Astrocyte of the hippocampus (primary cell): ENCODE measurements around the gene TFDP2.
"Not testable (repeated sequence)": the region's sequence is repeated elsewhere in the genome, so short reads cannot be mapped to it uniquely, and the experiment has no call there.

ENCODE experiments used
- DNase-seq: peaks from one replicate; pipeline ENCODE4 v3.0.0; 2011; ENCODE audit warnings: low read depth, low spot score

Gene TFDP2

DNA sequence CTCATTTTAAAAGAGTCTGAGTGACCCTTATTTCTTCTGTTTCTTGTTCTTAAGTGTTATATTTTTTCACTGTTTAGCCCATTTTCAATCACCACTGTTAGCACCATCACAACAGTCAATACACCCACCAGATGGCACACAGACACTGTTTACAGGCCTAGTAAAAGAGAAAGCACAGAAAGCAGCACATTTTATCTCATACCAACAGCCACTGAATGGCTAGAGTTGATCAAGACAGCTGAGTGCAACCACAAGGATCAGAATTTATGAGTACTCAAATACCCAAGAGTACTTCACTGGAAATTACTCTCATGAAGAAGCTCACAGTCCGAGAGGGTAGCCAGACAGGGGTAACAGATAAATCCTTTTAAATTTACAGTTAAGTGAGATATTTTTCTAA is 127.0 kb downstream of the TFDP2 start:
- DNase-seq = peak; percentile 29

DNA sequence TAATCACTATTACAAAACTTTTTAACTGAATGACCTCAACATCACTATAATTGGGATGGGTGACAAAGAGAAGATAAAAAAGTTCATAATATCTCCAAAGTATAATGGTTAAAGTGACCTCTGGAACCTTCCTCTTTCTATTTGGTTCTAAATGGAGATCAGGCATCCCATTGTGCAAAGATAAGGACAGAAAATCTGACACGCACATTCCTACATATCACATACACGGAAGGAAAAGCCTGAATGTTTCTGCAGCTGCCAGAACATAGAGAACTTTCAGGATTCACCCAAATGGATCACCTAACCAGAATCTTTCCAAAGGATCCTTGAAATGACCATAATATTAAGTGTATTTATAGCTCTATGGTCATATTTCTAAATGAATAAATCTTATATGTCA is 128.2 kb downstream of the TFDP2 start:
- no peak for DNase-seq

DNA sequence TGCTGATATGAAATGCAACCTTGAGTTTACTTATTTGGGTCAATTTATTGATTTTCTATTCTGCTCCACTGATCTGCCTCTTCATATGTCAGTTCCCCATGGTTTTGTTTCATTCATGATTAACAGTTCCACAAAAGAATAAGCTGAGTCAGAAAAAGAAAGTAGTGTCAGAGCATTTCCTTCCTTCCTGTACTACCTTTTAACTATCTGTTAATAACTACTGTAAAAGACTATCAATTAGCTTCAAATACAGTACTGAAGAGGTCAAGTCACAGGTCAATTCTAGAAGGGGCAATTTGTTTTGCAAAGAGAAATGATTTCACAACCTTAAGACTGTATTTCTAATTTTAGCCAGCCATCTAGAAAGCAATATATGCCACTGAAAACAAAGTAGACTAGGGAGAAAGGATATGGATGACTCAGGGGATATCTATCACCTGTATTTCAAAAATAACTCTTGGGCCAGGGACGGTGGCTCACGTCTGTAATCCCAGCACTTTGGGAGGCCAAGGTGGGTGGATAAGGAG is 129.5 kb downstream of the TFDP2 start:
- no peak for DNase-seq

DNA sequence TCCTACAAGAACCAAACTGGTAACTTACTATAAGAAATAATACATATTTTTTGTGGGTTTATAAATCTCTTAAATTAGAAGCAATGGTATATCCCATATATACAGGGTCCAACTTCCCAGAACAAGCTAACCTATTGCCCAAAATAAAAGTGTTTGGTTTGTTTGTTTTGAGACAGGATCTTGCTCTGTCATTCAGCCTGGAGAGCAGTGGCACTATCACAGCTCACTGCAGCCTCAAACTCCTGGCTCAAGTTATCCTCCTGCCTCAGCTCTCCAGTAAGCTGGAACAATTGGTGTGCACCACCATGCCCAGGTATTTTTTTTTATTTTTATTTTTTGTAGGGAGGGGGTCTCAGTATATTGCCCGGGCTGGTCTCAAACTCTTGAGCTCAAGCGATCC is 135.4 kb downstream of the TFDP2 start:
- DNase-seq = no peak

DNA sequence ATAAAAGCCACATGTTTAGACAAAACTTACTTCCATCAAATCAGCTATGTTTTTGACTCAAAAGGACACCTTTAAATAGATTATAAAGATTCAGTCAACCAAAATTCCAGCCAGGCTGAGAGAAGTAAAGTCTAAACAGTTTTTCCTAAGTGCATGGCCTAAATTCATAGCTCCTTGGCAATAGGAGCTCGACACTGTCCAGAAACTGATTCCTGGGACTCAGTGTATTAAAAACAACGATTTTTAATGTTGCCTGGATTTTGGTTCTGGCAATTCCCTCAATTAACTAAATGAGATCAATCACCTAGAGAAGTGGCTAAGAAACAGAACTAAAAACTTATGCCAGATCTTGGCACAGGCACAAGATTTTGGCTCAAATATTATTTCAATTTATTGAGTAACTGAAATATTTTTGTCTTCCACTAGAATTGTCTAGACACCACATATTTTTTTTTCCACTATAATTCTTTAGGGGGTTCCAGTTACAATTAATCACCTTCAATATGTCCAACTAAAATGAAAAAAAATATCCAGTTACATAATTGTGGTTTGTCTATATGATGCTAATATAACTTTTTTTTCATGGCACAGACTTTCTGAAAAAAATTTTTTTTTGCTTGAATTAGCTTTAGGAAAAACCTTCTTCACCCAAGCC is 135.9 kb downstream of the TFDP2 start:
- no peak for DNase-seq

DNA sequence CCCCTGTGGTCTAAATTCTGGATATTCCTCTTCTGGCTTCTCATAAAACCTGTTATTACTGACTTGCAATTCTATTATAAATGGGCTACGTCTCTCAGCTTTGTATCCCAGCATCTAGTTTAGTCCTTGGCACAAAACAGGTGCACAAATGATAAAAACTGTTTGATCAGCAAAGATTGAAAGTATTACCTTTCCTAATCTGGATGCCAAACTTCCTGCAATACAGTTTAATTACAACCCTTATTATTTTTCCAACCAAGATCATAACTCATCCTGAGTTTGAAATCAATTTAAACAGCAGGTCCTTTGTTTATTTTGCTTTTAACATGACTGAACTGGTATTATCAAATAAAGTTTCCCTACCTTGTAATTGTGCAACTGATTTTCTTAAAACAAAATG is 140.3 kb downstream of the TFDP2 start:
- DNase-seq = no peak

DNA sequence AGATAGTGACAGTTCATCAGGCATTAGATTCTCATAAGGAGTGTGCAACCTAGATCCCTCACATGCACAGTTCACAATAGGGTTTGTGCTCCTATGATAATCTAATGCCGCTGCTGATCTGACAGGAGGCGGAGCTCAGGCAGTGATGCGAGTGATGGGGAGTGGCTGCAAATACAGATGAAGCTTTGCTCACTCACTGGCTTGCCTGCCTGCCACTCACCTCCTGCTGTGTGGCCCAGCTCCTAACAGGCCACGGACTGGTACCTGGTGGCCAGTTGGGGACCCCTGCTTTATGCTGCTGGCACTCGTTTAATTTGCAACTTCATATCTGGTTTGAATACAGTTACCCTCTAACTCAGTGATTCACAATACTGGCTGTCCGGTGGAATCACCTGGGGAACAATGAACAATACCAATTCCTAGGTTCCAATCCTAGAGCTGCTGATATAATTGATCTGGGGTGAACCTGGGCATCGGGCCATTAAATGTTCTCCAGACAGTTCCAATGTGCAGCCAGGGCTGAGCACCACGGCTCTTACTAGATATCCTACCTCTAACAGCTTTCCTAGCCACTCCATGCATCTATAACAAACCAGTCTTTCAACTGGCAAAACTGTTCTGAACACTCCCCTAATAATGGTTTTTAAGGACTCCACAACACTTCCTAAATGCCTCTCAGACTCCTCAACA is 141.5 kb downstream of the TFDP2 start:
- DNase-seq = no peak

DNA sequence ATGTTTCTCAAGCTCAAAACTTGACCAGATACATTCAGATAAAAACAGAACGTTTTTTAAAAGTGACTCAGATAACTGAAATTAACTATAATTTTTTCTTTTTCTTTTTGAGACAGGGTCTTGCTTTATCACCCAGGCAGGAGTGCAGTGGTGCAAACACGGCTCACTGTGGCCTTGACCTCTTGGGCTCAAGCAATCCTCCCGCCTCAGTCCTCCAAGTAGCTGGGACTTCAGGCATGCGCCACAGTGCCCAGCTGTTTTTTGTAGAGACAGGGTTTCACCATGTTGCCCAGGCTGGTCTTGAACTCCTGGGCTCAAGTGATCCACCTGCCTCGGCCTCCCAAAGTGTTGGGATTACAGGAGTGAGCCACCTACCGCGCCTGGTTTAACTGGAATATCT is 144.4 kb downstream of the TFDP2 start:
- not testable (repeated sequence) for DNase-seq

DNA sequence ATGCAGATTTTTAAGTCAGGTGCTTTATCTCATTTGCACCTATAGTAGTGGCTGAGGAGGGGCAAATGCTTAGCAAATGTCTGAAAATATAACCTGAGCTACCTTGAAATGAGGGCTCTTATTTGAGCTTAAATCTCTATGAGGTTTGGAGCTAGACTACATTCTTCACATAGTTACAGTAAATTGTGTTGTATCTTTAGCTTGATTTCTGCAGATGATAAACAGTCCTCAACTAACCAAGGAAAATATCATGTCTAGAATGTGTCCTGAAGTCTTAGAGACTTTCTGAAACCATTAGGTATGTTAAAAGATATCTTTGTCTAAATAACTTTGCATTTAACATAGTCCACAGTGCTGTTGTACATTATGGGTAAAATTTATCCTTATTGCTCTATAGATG is 145.3 kb downstream of the TFDP2 start:
- DNase-seq = no peak

DNA sequence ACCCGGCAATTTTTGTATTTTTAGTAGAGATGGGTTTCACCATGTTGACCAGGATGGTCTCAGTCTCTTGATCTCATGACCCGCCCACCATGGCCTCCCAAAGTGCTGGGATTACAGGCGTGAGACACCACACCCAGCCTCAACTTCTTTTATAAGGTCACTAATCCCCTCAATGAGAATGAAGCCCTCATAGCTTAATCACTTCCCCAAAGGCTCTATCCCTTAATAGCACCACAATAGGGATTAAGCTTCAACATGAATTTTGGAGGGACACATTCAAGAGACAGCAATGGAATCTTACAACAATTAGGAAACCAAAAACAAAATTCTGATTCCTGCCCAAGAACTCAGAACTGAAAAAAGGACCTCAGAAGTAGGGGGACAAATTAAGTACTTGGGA is 146.1 kb downstream of the TFDP2 start:
- no peak for DNase-seq

DNA sequence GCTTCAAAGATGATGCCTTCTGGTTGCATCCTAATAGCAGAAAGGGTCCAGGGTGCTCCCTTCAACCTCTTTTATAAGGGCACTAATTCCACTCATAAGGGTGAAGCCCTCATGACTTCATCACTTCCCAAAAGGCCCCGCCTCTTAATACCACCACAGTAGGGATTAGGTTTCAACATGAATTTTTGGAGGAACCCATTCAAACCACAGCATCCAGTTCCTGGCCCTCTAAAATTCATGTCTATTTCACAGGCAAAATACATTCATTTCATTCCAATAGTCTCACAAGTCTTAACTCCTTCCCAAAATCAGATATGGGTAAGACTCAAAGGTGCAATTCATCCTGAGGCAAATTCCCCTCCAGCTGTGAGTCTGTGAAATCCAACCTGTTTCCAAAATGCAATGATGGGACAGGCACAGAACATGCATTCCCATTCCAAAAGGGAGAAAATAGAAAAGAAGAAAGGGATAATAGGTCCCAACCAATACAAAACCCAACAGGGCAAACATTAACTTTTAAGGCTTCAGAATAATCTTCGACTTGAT is 148.9 kb downstream of the TFDP2 start:
- no peak for DNase-seq

DNA sequence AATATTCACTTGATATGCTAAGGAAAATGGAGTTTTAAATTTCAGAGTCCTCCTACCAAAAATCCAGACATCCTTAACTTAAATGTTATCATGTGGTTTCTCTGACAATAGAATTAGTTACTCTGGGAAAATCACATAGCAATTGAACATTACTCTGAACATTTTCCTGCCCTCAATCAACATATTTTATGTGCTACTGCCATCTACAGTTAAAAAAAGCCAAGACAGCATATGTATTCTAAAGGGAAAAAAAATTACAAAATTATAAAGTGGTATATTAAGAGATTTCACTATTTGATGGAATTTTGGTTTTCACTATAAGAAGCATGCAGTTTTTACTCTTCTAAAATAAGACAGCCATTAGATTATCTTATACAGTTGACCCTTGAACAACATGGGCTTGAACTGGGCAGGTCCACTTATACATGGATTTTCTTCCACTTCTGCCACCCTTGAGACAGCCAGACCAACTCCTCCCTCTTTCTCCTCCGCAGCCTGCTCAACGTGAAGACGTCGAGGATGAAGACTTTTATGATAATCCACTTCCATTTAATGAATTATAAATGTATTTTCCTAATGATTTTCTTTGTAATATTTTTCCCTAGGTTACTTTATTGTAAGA is 150.6 kb downstream of the TFDP2 start:
- DNase-seq = peak; percentile 40

DNA sequence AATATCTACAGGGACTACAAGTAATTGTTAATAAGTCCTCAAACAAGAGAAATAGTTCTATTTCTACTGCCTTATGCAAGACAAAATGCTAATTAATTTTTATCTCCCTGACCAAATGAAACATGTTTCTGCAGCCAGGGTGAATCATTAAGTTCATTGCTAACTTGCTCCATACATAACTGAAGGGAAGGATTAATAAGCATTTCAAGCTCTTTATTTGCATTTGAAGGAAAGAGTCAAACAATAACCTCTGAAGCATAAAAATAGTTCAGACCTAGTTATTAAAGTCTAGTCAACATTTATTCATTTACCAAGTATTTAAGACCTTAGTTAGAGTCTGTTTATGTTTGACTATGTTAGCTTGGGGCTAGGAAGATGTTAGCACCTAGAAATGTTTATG is 152.9 kb downstream of the TFDP2 start:
- DNase-seq = no peak

DNA sequence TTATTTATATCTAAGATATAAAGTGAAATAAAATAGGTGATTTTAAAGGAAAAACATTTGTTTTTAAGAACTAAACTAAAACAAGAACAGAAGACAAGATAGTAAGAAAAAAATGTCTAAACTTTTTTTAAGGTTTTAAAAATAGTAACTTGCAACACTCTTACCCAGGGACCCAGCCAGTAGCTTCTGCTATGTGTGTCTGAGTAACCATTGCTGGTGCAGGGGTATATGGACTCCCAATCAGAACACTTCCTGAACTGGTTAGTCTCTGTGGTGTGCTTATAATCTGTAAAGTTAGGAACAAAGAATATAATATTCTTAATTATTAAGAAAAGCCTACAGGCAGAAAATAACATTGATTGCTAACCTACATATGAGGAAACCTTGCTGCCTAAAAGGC is 154.5 kb downstream of the TFDP2 start:
- no peak for DNase-seq

DNA sequence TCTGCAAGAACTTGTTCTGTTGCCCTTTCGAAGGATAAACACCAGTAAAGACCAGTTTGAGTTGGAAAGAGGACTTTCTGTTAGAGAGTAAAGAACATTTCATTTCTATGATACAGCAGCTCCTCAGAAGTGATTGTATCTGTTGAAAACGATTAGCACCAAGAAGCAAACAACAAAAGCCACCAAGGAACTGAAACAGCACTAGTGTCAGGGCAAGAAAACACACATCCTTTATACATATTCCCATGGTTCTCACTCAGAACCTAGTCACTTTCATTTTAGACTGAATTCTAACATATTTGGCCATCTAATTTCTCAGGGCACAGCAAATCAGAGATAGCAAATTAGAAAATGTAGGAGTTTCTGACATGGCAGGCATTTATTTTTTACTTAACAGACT is 156.8 kb downstream of the TFDP2 start:
- DNase-seq = no peak

DNA sequence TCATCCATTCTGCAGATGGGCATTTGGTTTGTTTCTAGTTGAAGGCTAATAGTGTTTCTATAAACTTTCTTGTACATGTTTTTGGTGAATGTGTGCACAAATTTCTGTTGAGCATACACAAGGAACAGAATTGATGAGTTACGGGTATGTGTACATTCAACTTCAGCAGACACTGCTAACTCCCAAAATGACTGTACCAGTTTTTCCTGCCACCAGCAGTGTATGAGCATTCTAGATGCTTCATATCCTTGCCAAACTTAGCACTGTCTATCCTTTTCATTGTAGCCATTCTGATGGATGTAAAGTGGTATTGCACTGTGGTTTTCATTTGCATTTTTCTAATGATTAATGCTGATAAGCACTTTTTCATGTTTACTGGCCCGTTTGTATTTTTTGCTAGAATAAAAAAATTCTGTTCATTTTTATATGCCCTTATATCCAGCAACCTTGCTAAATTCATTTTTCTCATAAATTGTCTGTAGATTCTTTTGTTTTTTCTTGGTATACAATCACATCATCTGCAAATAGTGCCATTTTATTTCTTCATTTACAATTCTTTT is 162.7 kb downstream of the TFDP2 start:
- no peak for DNase-seq

DNA sequence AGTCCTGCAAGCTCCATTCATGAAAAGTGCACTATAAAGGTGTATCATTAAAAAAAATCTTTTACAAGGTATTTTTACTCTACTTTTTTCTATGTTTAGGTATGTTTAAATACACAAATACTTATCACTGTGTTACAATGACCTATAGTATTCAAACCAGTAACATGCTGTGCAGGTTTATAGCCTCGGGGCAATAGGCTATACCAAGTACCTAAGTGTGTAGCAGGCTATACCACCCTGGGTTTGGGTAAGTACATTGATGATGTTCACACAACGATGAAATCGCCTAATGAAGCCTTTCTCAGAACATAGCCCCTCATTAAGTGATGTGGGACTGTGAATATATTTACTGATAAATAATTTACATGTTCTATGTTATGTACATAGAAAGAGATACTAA is 168.3 kb downstream of the TFDP2 start:
- DNase-seq = no peak

DNA sequence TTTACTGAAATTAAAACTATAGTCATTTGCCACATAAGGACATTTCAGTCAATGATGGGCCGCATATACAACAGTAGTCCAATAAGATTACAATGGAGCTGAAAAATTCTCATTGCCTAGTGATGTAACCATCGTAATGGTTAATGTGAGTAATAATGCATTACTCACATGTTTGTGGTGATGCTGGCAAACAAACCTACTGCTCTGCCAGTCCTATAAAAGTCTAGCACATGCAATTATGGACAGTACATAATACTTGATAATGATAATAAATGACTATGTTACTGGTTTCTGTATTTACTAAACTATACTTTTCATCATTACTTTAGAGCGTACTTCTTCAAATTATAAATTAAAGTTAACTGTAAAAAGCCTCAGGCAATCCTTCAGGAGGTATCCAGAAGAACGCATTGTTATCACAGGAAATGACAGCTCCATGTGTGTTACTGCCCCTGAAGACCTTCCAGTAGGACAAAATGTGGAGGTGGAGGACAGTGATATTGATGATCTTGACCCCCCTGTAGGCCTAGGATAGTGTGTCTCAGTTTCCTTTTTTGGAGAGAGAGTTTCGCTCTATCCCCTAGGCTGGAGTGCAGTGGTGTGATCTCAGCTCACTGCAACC is 170.2 kb downstream of the TFDP2 start:
- DNase-seq = peak; percentile 88

DNA sequence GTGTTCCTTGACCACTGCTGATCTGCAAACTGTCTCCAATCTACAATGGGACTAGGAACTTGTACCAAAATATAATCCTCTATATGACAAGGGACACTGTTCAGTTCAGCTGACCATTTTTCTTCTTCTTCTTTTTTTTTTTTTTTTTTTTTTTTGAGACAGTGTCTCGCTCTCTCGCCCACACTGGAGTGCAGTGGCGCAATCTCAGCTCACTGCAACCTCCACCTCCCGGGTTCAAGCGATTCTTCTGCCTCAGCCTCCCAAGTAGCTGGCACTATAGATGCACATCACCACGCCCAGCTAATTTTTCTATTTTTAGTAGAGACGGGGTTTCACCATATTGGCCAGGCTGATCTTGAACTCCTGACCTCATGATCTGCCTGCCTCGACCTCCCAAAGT is 174.6 kb downstream of the TFDP2 start:
- not testable (repeated sequence) for DNase-seq

DNA sequence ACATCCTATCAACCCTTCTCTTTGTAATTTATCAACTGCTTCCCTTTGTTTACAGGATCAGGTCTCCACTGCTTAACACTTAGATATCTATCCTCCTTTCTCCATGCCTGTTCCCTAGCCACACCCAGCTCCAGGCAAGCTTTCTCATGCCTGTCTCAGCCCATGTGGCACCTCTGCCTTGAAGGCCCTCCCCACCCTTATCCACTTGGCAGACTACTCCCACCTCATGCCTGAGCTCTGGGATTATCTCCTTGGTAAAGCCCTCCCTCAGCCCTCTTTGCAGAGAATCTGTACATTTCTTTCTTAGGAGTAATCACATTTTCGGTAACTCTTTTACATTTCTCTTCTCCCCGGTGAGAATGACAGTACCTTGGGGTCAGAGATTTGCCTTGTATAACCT is 176.9 kb downstream of the TFDP2 start:
- no peak for DNase-seq

DNA sequence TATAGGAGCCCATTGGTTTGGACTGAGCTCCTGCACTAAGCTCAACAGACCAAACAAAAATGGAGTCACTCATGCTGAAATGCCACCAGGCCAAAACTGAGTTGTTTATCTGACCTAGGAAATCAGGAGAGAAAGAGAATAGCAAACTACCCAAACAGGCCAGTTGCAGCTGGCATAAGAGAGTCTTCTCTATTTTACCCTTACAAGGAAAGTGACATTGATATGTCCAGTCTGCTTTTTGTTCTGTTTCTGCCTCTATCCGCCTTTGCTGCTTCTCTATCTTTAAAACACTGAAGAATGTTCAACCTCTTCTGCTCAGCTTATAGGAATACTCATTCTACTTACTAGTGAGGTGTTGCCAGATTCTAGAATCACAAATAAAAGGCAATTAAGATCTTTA is 177.8 kb downstream of the TFDP2 start:
- DNase-seq = no peak

DNA sequence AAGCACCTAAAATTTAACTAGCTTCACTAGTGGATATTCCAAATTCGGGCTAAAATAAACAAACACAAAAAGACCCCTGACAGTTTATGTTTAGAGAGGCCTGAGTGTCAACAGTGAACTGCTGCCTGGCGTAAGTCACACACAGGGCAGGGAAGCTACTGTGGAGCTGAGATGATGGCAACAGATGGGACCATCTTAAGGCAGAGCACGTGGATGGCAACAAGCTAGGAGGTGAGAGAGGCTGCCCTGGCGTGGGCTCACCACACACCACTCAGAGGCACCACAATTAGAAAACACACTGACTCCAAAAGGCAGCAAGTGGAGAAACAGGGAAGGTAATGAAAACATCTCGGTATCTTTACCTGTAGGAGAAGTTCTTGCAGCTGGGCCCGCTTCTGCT is 179.6 kb downstream of the TFDP2 start:
- DNase-seq = no peak
